ENCODE results near the gene PARD3. TPM values are rescaled to one million over a fixed set of nuclear protein-coding genes. Genes with fewer than 3 reads are reported as not detected.

Gene PARD3
- total RNA-seq, 1 experiment from 2014 or later, result 51.7 TPM

DNA sequence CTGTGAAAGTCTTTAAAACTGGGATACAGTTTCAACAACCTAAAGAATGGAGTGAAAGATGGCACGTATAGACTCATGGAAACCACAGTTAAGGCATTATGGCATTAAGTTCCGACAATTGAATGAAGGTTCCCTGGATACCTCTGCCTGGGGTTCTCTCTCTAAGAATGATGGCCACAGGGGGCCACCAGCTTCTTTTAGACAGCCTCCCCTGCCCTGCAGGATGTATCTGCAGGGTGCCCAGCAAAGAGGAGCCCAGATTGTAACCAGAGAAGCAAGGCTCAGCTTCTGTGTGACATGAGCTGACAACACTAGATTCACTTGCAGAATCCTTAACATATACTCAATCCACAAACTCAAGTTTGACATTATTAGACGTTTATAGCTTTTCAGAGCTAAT, 645.4 kb downstream of the PARD3 start:
- DNase-seq (ENCODE audit: low read depth), result no peak

DNA sequence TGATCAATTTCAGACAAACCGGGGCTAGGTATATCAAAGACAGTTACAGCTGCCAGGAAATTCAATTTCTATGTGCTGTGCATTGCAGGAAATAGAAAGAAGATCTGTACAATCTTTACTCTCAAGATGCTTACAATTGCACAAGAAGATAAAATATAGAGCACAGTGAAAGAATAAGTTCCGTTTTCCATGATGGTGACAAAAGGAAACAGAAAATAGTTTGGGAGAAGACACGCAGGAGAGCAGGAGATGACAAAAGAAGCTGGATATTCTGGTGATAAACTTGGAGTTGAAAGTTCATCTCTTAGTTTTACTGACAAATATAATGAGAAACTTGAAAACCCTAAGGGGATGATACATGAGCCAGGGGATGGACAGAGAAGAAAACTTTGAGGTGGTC, 646.0 kb downstream of the PARD3 start:
- DNase-seq (ENCODE audit: low read depth), result no peak

DNA sequence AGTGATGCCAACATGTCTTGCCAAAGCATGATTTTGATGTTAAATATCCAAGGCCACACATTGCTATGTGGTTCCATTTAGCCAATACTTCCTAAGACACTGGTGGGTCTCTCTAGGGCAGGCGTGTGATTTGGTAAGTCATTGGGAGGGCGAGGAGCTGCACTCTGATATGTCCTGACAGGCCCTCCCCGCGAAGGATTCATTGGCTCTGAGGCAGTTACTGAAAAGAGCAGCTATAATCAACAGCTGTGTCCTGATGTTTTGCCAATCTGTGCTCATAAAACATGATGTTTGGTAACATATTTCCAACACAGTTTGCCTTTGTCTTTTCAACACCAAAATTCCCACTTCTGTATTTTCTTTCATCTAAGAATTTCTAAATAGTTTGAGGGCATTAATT, 646.7 kb downstream of the PARD3 start:
- no peak for DNase-seq (ENCODE audit: low read depth)

DNA sequence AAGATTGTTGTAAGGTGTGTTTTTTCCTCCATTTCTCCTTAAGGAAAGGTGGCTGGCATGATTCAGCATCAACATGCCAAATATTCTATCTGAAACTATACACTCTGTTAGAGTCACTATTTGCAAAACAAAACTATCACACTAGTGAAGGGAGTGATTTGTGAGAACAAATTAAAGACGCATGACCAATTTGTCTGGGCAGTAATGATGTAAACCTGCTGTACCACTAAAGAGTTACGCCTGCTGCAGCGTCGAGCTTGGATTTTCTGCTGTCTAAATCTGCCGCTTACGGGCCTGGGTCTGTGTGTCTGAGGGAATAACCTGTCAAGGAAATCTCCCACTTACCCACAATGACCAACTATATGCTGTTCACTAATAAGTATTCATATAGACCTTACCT, 648.3 kb downstream of the PARD3 start:
- no peak for DNase-seq (ENCODE audit: low read depth)

DNA sequence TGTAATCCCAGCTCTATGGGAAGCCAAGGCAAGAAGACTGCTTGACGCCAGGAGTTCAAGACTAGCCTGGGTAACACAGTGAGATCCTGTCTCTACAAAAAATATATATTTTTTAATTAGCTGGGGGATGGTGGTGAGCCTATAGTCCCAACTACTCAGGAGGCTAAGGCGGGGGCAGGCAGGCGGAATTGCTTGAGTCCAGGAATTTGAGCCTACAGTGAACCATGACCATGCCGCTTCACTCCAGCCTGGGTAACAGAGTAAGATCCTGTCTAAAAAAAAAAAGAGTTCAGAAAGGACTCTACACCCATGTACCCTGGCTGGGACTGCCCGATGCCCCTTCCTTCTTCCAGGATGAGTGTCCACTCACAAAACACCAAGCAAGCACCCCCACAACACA, 648.7 kb downstream of the PARD3 start:
- DNase-seq (ENCODE audit: low read depth), result no peak

DNA sequence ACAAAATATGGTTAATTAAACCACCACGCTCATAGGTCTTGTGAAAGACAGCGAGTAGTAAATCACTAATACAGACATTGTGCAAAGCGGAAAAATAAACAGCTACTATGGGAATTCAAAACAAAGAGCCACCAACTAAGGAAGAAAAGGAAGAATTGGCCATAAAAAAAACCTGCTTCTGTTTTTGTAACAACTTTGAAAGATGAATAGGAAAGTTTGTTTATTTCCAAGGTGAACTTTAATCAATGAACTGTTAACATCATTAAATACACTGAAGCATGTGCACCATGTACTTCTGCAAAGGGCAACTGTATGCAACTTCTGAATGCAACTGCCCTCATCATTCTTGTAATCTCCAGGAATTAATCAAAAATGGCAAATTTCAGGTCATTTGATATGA, 651.1 kb downstream of the PARD3 start:
- DNase-seq (ENCODE audit: low read depth), result no peak

DNA sequence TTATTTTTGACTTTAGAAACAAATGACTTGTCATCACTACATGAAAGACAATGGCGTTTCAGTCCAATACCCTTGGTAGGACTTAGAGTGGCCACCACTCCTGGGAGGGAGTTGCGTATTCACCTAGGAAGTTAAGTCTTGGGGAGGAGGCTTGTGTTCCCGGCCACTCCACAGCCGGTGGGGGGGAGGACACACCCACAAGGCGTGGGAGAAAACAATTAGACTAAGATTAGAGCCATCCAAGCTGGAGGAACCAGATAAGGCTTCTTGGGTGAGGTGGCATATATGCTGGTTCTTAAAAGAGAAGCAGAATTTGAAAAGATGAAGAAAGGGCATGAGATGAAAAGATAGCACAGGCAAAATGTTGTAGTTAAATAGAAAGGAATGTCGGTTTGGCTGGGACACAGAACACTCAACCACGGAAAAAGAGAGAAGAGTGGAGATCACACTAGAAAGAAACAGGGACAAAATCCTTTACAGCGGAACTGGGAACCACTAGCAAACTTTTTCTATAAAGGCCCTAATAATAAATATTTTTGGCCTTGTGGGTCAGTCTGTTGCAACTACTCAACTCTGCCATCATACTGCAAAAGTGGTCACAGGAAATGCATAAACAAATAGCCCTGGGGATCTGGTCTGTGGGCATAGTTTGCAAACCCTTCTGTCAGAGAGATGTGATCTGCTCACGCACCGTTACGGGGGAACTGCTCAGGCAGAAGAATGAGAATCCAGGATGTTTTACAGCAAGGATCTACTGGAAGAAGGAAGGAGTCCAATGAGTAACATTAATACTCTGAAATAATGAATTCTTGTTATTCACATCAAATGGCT, 651.8 kb downstream of the PARD3 start:
- no peak for DNase-seq (ENCODE audit: low read depth)

DNA sequence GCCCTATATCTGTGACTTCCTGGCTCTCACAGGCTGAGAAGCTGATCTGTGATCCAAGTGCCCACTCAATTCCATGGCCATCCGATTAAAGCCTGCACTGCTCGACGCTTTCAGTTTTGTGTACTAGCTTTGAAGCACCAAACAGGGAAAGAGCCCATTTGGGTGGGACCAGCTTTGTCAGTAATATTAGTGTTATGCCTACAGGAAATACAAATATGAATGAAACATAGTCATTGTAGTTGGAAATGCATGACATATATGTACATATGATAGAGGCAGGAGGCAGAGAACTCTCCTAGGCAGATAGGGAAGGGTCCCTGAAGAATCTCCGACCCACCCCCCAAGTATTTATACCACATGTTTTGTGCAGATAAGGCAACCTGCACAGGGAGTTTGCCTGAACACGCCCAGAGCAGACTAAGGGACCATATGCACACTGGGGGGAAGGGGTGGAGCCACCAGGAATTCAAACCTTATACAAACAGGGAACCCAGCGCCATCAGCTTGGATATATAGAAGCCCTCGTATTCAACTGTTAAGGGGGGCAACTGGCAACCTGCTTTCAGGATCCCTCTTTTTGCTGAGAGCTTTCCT, 653.2 kb downstream of the PARD3 start:
- no peak for DNase-seq (ENCODE audit: low read depth)

DNA sequence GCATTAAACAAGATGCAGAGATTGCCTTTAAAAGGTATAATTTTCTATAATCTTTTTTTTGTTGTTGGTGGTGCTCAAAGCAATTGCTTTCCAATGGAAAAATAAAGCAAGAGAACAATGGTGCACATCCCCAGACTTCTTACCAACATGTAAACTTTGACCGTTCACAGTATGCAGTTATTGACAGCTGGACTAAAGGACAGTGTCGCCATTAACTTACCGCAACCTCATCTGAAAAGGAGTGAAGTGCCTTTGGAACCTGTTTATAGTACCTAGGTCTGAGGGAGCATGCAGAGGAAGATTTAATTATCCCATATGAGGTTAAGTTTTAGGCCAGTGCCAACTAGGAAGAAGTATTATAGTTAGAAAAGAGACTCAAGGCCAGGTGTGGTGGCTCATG, 654.5 kb downstream of the PARD3 start:
- DNase-seq (ENCODE audit: low read depth), result no peak

DNA sequence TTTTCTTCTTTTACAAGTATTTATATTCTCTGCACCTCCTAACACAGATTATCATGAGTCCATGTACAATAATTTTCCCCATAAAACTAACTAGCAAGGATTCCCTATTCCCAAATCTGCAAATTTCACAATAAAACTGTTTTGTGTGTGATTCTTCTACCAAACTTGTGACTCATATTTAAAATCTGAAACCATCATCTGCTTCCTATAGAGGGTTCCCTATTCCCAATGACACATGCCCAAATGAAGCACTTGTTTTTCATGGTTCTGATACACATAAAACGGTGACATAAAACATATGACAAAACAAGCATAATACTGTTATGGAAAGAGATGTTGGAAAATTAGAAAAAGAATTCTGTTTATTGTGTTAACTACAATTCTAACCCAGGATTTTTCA, 657.6 kb downstream of the PARD3 start:
- DNase-seq (ENCODE audit: low read depth), result peak; percentile 51

DNA sequence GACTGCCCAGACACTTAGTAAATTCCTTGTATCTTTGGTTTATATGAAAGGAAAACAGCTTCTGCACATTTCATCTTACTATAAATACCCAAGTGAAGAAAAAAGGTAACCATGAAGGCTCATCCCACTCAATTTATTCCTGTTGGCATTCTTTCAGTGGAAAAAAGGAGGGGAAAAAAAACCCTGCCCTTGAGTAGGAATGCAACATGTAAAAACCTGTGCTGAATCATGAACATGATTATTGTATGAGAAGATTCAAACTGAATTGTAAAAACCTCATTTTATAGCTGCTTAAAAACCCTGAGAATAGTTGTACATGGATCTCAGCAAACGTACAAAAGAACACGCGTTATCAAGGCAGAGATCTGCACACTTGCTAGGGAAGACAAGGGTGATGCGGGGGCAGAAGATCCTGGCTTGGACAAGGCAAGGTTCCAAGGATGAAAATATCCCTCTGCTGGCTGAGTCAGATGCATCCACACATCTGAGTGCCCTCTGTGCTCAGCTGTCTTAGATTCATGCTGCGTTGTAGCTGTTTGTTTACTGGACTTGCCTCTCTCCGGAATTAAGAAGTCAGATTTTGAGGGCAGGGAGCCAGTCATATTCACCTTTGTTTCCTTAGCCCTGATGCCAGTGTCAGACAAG, 658.2 kb downstream of the PARD3 start:
- peak; percentile 81 for DNase-seq (ENCODE audit: low read depth)

DNA sequence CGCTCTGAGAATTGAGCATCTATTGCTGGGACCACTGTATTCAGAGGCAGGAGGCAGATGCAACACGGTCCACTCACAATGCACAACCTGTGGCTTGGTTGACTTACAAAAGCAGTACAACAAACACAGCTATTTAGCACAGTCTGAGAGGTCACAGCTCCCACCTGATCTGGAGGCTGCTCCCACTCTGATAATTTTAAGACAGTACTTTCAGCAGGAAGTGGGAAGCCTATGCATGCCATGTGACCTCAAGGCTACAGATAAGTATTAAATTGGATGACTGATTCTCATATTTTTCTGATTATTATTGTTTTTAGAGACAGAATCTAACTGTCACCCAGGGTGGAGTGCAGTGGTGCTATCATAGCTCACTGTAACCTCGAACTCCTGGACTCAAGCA, 659.3 kb downstream of the PARD3 start:
- DNase-seq (ENCODE audit: low read depth), result no peak

DNA sequence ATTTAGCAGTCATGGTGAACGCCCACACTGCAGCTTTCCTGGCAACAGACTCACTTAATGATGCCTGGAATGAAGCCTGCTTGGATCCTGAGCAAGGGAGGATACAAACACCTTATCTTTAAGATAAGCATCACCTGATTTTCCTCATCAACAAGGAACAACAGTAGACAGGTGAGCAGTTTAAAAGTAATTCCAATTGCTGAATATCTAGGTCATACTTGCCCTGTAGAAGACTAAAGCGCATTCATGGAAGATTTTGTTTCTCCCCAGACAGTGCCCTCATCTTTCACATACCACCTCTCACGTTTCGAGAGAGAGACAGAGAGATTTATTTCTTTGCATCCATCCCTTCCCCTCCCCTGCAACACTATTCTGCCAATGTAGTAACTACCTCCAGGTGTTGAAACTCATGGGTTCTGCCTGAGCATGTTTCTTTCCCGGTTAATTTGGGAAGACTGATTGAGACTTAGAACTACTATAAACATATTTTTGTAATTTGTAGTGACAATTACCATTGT, 660.7 kb downstream of the PARD3 start:
- no peak for DNase-seq (ENCODE audit: low read depth)

DNA sequence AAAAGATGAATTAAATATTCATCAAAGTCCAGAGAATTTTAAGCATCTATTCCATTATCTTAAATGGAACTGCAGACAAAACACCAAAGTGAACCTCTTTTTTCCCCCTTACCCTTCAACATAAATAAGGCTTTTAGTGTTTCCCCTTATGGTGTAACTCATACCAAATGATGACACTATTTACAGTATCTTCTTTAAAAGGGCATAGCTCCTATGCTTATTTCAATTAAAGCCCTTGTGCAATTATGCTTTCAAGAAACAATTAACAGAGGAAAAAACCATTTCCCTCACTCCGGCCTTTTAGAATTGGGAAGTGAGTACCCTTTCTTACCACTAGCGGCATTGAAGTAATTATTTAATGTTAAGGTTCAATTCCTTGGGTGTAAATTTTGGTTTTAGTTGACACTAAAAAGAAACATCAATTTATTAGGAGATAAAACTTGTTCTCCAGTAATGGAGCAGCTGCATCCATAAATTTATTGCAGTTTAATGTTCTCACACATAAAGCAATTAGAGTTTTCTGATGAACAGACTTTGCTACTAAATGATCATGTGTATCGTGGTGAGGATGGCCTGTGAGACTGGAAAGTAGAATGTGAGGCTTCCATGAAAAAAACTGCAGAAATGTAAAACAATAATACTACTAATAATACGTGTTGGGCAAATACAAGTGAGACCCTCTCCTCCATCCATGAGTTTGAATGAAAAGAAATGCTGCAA, 661.3 kb downstream of the PARD3 start:
- no peak for DNase-seq (ENCODE audit: low read depth)

DNA sequence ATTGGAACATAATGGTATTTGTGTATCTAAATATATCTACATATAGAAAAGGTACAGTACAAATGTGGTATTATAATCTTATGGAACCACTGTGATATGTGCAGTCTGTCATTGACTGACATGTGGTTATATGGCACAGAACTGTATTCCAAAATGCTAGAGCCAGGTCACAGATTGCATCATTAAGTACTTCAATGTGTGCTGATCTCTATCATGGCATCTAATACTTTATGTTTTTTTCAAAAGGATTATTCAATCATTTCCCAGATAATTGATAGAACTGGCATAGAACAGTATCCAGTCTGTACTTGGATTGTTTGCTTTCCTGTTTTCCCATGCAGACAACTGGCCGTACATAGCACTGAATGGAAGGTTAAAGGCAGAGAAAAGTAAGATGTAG, 662.7 kb downstream of the PARD3 start:
- DNase-seq (ENCODE audit: low read depth), result no peak

DNA sequence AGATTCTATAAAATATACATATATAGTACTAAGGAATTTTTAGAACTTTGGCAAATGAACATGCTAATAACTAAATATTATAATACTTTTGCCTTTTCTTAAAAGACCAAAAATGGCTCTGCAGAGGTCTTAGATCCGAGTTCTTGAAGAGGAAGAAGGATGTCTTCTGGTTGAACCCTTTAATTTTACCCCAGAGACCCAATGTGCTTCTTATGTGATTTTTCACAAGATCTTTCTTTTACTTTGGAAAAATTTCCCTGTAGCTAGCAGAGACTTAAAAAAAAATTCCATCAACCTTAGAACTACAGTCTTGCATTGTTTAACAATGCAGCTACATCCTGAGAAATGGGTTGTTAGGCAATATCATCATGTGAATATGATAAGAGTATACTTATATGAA, 663.2 kb downstream of the PARD3 start:
- no peak for DNase-seq (ENCODE audit: low read depth)

DNA sequence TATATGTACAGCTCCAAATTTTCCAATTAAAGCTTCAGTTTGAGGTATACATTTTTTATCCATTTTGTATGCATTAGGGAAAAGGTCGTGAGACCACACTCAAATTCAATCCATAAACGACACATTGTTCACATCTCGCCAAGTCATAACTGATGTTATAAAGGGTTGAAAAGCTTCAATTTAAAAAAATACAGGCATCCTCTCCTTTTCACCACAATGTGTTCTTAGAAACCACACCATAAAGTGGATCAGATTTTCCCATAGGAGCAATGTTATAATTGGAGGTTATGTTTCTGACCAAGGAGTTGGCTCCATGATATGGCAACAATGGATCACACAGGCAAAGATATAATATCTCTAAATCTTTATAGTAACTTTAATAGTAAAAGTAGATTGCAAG, 663.6 kb downstream of the PARD3 start:
- DNase-seq (ENCODE audit: low read depth), result no peak

DNA sequence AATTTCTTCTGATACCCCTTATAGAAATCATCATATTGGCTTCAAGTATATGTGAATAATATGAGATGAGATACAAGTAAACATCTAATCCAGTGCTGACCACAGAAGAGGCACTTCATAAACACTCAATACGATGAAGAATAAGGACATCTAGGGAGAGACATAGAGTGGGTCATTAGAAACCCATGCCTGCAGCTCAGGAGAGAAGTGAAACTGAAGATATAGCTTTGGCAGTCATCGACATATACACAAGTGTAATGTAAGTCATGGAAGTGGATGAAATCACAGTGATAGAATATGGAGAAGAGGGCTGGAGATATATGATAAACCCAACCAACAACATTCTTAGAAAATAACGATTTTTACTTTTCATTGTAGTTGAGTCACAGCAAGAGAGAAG, 665.0 kb downstream of the PARD3 start:
- no peak for DNase-seq (ENCODE audit: low read depth)

DNA sequence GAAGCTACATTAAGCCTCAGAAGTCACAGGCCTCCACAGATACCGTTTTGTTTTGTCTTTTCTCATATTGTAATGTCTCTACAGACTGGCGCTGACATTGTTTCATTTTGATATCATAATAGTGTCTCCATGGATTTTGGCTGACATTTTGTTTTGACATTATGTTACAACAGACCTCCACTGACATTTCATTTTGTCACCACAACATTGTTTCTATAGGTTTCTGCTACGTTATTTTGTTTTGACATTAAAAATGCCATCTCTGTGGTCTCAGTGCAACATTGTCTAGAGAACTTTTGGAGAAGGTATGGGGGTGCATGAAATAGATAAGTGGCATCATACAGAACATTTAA, 666.8 kb downstream of the PARD3 start:
- DNase-seq (ENCODE audit: low read depth), result no peak

DNA sequence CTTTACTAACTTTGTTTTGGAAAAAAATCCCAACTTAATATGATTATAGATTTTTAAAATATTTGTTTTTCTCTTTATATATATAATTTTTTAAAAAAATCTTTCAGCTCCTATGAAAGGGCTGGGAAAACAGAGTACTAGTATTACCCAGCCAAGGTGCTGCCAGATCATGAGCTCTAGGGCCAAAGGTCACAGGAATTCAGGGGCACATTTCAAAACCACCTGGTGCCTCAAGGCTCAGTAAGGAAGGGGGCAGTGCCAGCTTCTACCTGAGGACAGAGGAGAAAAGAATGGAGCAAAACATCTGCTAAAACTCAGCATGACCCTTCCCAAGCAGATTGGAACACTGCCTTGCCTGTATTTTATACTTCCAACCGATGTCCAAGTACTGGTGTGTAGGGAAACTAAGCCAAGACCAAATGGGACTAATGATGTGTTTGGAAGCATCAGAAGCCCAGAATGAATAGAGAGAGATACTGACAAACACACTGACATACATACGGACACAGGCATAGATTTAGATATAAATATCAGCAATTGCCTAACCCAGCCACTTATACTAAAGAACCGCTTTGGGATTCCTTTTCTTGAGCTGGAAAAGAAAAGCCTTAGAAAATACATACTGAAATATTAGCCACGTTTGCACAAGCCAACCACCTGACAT, 667.3 kb downstream of the PARD3 start:
- no peak for DNase-seq (ENCODE audit: low read depth)

DNA sequence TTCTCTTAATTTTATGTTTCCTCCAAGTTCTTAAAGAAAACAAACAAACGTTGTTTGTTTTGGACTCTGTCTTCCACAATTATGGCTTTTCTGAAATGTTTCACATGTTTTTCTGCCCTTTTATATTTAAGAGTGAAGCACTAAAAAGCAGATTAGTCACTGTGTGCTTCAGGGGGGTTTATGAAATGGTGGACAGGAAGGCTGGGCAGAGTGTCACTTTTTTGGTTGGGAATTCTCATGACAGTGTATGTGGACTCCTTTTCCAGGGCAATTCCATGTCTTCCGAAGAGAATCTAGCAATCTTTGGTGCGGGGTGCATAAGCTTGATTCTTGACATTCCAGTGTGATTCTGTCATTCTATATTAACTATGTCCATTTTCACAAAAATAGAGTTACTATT, 669.4 kb downstream of the PARD3 start:
- peak; percentile 67 for DNase-seq (ENCODE audit: low read depth)

DNA sequence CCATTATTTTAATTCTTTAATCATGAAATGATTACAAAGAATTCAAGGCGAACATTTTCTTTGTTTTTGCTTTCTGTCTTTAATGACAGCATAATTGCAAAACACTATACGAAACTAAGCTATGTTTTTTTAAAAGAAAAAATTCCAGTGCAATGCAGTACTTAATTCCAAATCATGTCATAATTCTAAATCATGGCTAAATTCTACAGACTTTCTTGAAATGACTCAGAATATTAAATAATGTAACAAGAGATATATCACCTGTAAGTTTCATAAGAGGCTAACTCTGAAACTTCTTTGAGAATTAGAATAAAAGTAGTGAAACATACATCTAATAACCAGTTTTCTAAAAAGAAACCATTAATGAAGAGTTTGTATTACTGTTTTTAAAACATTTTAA, 671.6 kb downstream of the PARD3 start:
- DNase-seq (ENCODE audit: low read depth), result no peak
